Effector CD4-positive, alpha-beta T cell (primary cell): ENCODE measurements around the gene OCA2. TPM values are rescaled to one million over a fixed set of nuclear protein-coding genes. Genes with fewer than 3 reads are reported as not detected.
"Not testable (repeated sequence)": the region's sequence is repeated elsewhere in the genome, so short reads cannot be mapped to it uniquely, and the experiment has no call there.

Experiments
- DNase-seq: peaks from one replicate; pipeline ENCODE4 v3.0.0-alpha.2; 2020
- total RNA-seq: gene quantifications from one replicate; lab custom pipeline; 2026; lab: John Stamatoyannopoulos, UW

The OCA2 gene
- not detected for total RNA-seq

- peak; percentile 48 for DNase-seq
Measured at GRCh38 chr15:28098766-28099554, at the start of gene OCA2. OCA2 (minus strand) TSS chr15:28099315; CDS start chr15:28081874, 17,441 bp downstream.

- DNase-seq = no peak
Measured at GRCh38 chr15:28147801-28148200, 48.7 kb upstream of the OCA2 start.

- not testable (repeated sequence) for DNase-seq
Measured at GRCh38 chr15:28145419-28145818, 46.3 kb upstream of the OCA2 start.

- no peak for DNase-seq
Measured at GRCh38 chr15:28140062-28140461, 40.9 kb upstream of the OCA2 start.

- DNase-seq = not testable (repeated sequence)
Measured at GRCh38 chr15:28137408-28138039, 38.4 kb upstream of the OCA2 start.

GRCh38 chr15:28136236-28136904, 37.3 kb upstream of the OCA2 start:
- DNase-seq = not testable (repeated sequence)

GRCh38 chr15:28133281-28133680, 34.2 kb upstream of the OCA2 start:
- no peak for DNase-seq

GRCh38 chr15:28132524-28133275, 33.6 kb upstream of the OCA2 start:
- DNase-seq = no peak

GRCh38 chr15:28131946-28132345, 32.8 kb upstream of the OCA2 start:
- DNase-seq = no peak

GRCh38 chr15:28131400-28131799, 32.3 kb upstream of the OCA2 start:
- no peak for DNase-seq

- no peak for DNase-seq
Measured at GRCh38 chr15:28130651-28131050, 31.5 kb upstream of the OCA2 start.

- DNase-seq = no peak
Measured at GRCh38 chr15:28129231-28129848, 30.2 kb upstream of the OCA2 start.

- DNase-seq = no peak
Measured at GRCh38 chr15:28128031-28128430, 28.9 kb upstream of the OCA2 start.

- no peak for DNase-seq
Measured at GRCh38 chr15:28127036-28127435, 27.9 kb upstream of the OCA2 start.

GRCh38 chr15:28125673-28126651, 26.8 kb upstream of the OCA2 start:
- DNase-seq = no peak

- DNase-seq = no peak
Measured at GRCh38 chr15:28124841-28125240, 25.7 kb upstream of the OCA2 start.

GRCh38 chr15:28123408-28124023, 24.4 kb upstream of the OCA2 start:
- peak; percentile 19 for DNase-seq

GRCh38 chr15:28122038-28122949, 23.2 kb upstream of the OCA2 start:
- DNase-seq = no peak

GRCh38 chr15:28121577-28121976, 22.5 kb upstream of the OCA2 start:
- not testable (repeated sequence) for DNase-seq

GRCh38 chr15:28120359-28120640, 21.2 kb upstream of the OCA2 start:
- no peak for DNase-seq
